Stomach (tissue), 4 donors: ENCODE data around the gene SLC7A6OS.

Source experiments
- CTCF ChIP-seq, 7 experiments: fragments of 450-650 bp in 4 of 7; fragments of 200-600 bp in 3 of 7; sonication (generic) in 3 of 7; IDR thresholded peaks; one replicate each; pipeline ENCODE4 v1.5.1; 2016 to 2019; ENCODE audit warnings: antibody characterized with exemption in 7 of 7, control low read depth in 2 of 7, mild to moderate bottlenecking in 1 of 7
- POLR2A ChIP-seq, 4 donors: fragments of 450-650 bp; IDR thresholded peaks; one replicate each; pipeline ENCODE4 v1.6.1; 2016; ENCODE audit warnings: antibody characterized with exemption in 4 of 4, control low read depth in 2 of 4, mild to moderate bottlenecking in 1 of 4, moderate library complexity in 1 of 4
- POLR2AphosphoS5 ChIP-seq, 3 donors: sonication (generic); formaldehyde crosslinking; IDR thresholded peaks; one replicate each; pipeline ENCODE4 v1.6.1; 2016; ENCODE audit warnings: antibody characterized with exemption in 3 of 3

DNA sequence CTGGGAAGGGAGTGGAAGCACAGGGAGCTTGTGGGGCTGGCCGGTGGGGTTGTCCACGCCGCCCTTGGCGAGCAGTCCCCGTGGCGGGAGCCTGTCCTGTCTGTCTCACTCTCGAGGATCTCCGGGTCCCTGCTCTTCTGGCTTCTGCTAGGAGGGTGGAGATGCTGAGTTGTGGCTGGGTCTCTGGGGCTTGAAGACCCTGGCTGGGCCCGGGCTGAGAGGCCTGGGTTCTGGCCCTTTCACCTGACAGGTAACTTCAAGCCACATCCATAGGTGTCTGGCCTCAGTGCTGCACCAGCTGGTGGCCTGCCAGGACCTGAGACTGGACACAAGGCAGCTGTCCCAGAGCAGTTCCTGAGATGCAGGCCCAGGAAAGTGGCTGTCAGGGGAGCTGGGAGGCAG lies 46.8 kb upstream of the SLC7A6OS start:
- TF ChIP-seq POLR2A (IDR thresholded peaks at IDR 0.05), result no peak
- TF ChIP-seq CTCF (IDR thresholded peaks at IDR 0.05), result no peak
- no peak for TF ChIP-seq POLR2AphosphoS5 (IDR thresholded peaks at IDR 0.05)
